Limb (tissue), 2 donors: ENCODE measurements around the gene SELENOM.
A peak's percentile ranks its signal among the peaks of the same experiment; 100 is the strongest.
"Not testable (repeated sequence)": the region's sequence is repeated elsewhere in the genome, so short reads cannot be mapped to it uniquely, and the experiment has no call there.

Experiments used
- DNase-seq, 2 donors: peaks; one replicate each; pipeline ENCODE4 v3.0.0-alpha.2; 2016; ENCODE audit errors: extremely low spot score in 2 of 2

The SELENOM gene

GRCh38 chr22:31106001-31106571 is 1.3 kb downstream of the SELENOM start:
- peak in 1 of 2 donors; percentile 29 for DNase-seq

- DNase-seq = peak in 1 of 2 donors; percentile 29
Observed at GRCh38 chr22:31105282-31105929, 2.0 kb downstream of the SELENOM start.

GRCh38 chr22:31104869-31105268 is 2.5 kb downstream of the SELENOM start:
- DNase-seq = peak in 1 of 2 donors; percentile 61

GRCh38 chr22:31103899-31104694 is 3.3 kb downstream of the SELENOM start:
- peak in 1 of 2 donors; percentile 42 for DNase-seq

GRCh38 chr22:31103111-31103510 is 4.3 kb downstream of the SELENOM start:
- no peak for DNase-seq

- no peak for DNase-seq
Observed at GRCh38 chr22:31102441-31103081, 4.8 kb downstream of the SELENOM start.

GRCh38 chr22:31100762-31101525 is 6.4 kb downstream of the SELENOM start:
- DNase-seq = no peak

GRCh38 chr22:31099841-31100761 is 7.3 kb downstream of the SELENOM start:
- peak in 1 of 2 donors; percentile 22 for DNase-seq

GRCh38 chr22:31099386-31099785 is 8.0 kb downstream of the SELENOM start:
- DNase-seq = no peak

- no peak for DNase-seq
Observed at GRCh38 chr22:31098632-31099110, 8.7 kb downstream of the SELENOM start.

- DNase-seq = no peak
Observed at GRCh38 chr22:31097941-31098631, 9.3 kb downstream of the SELENOM start.

- DNase-seq = not testable (repeated sequence)
Observed at GRCh38 chr22:31097539-31097938, 9.8 kb downstream of the SELENOM start.

- DNase-seq = no peak
Observed at GRCh38 chr22:31096657-31097279, 10.6 kb downstream of the SELENOM start.

- no peak for DNase-seq
Observed at GRCh38 chr22:31095637-31096249, 11.6 kb downstream of the SELENOM start.

- no peak for DNase-seq
Observed at GRCh38 chr22:31094741-31095140, 12.6 kb downstream of the SELENOM start.

- DNase-seq = no peak
Observed at GRCh38 chr22:31094021-31094551, 13.3 kb downstream of the SELENOM start.

GRCh38 chr22:31093086-31093850 is 14.1 kb downstream of the SELENOM start:
- no peak for DNase-seq
